H1 (cell line): ENCODE measurements around the gene KCNK7. TPM values are rescaled to one million over a fixed set of nuclear protein-coding genes. Genes with fewer than 3 reads are reported as not detected.
A peak's percentile ranks its signal among the peaks of the same experiment; 100 is the strongest.

Experiments
- CTCF ChIA-PET: fragments of 300-600 bp; sonication (Branson Sonifier 250); formaldehyde crosslinking; loops from one replicate; lab custom pipeline; 2021; ENCODE audit not compliant: partially characterized antibody; lab: Charles Lee
- POLR2A ChIA-PET: fragments of 300-600 bp; sonication (Branson Sonifier 250); formaldehyde crosslinking; loops from one replicate; lab custom pipeline; 2021; ENCODE audit warnings: inconsistent platforms; ENCODE audit not compliant: partially characterized antibody; lab: Charles Lee
- DNase-seq, 2 experiments: peaks; one replicate each; pipeline versions ENCODE4 v3.0.0 to v3.0.0-alpha.2; 2010 to 2022; ENCODE audit warnings: low spot score in 2 of 2, low read depth in 1 of 2, mixed read lengths in 1 of 2
- FAIRE-seq: peaks from 2 replicates; lab custom pipeline; 2011; peaks lifted over from hg19 to GRCh38; lab: Jason Lieb, UNC
- H2AFZ ChIP-seq: 2 replicates; pipeline ENCODE4 v1.8.1; 2012; ENCODE audit warnings: low read length, inconsistent platforms
- H2AK5ac ChIP-seq: 2 replicates; pipeline ENCODE4 v1.6.1; 2013; ENCODE audit warnings: low read depth, low read length
- H2BK120ac ChIP-seq: replicated peaks from 2 replicates; pipeline ENCODE3; 2013; ENCODE audit warnings: low read depth, low read length, inconsistent platforms
- H2BK12ac ChIP-seq: 2 replicates; pipeline ENCODE4 v1.6.1; 2013; ENCODE audit warnings: low read depth, low read length
- H2BK15ac ChIP-seq: 2 replicates; pipeline ENCODE4 v1.6.1; 2013; ENCODE audit warnings: low read length
- H2BK20ac ChIP-seq: 2 replicates; pipeline ENCODE4 v1.6.1; 2013; ENCODE audit warnings: low read length
- H2BK5ac ChIP-seq: 2 replicates; pipeline ENCODE4 v1.6.1; 2013; ENCODE audit warnings: low read depth, low read length
- H3K14ac ChIP-seq: 2 replicates; pipeline ENCODE4 v1.6.1; 2013; ENCODE audit warnings: inconsistent platforms; ENCODE audit not compliant: insufficient read length
- H3K18ac ChIP-seq: 2 replicates; pipeline ENCODE4 v1.6.1; 2013; ENCODE audit warnings: low read length; ENCODE audit errors: extremely low read depth
- H3K23ac ChIP-seq: 2 replicates; pipeline ENCODE4 v1.6.1; 2013; ENCODE audit warnings: inconsistent platforms; ENCODE audit not compliant: insufficient read length
- H3K23me2 ChIP-seq: 2 replicates; pipeline ENCODE4 v1.6.1; 2013; ENCODE audit warnings: low read depth, low read length
- H3K27ac ChIP-seq: 2 replicates; pipeline ENCODE4 v1.6.1; 2011; ENCODE audit warnings: low read depth, low read length, inconsistent platforms
- H3K27me3 ChIP-seq, 4 experiments: replicated peaks in 1 of 4; 1 replicate in 1 of 4; 2 replicates in 3 of 4; pipeline versions ENCODE4 v1.6.1 to v1.8.1; 2011 to 2013; ENCODE audit warnings: low read length in 3 of 4, mild to moderate bottlenecking in 3 of 4, inconsistent platforms in 2 of 4, mixed read lengths in 2 of 4, moderate library complexity in 1 of 4; ENCODE audit not compliant: control insufficient read depth in 3 of 4, insufficient read depth in 3 of 4; ENCODE audit errors: extremely low read depth in 1 of 4
- H3K36me3 ChIP-seq, 4 experiments: 2 replicates each; pipeline versions ENCODE4 v1.6.1 to v1.8.1; 2011 to 2013; ENCODE audit warnings: mild to moderate bottlenecking in 4 of 4, low read length in 3 of 4, moderate library complexity in 2 of 4, control low read depth in 1 of 4, inconsistent platforms in 1 of 4; ENCODE audit not compliant: insufficient read depth in 4 of 4, control insufficient read depth in 2 of 4
- H3K4ac ChIP-seq: replicated peaks from 2 replicates; pipeline ENCODE3; 2013; ENCODE audit warnings: low read length, low read depth, mixed read lengths, inconsistent platforms; ENCODE audit not compliant: insufficient read length
- H3K4me1 ChIP-seq, 4 experiments: replicated peaks in 1 of 4; 1 replicate in 1 of 4; 2 replicates in 3 of 4; pipeline versions ENCODE4 v1.6.1 to v1.8.1; 2011 to 2013; ENCODE audit warnings: low read length in 3 of 4, inconsistent platforms in 2 of 4, mixed read lengths in 1 of 4; ENCODE audit not compliant: insufficient read depth in 4 of 4, control insufficient read depth in 3 of 4
- H3K4me2 ChIP-seq, 2 experiments: 2 replicates each; pipeline versions ENCODE4 v1.6.1 to v1.8.1; 2011 to 2013; ENCODE audit warnings: low read depth in 2 of 2, low read length in 2 of 2, control low read depth in 1 of 2, inconsistent platforms in 1 of 2, mild to moderate bottlenecking in 1 of 2; ENCODE audit not compliant: insufficient read depth in 1 of 2
- H3K4me3 ChIP-seq, 4 experiments: fragments of 200-600, 300-600 bp in 1 of 4; sonication (generic), shearing (Covaris generic), sonication (Bioruptor Twin) in 1 of 4; 2 replicates each; pipeline versions ENCODE4 v1.5.1 to v1.8.1; 2011 to 2016; ENCODE audit warnings: low read length in 4 of 4, low read depth in 3 of 4, control low read depth in 2 of 4, inconsistent platforms in 2 of 4, mild to moderate bottlenecking in 2 of 4, mixed read lengths in 1 of 4, moderate library complexity in 1 of 4; ENCODE audit not compliant: insufficient read depth in 2 of 4; ENCODE audit errors: extremely low read depth in 1 of 4
- H3K56ac ChIP-seq: replicated peaks from 2 replicates; pipeline ENCODE3; 2013; ENCODE audit warnings: low read depth, mild to moderate bottlenecking, mixed read lengths, low read length, inconsistent platforms; ENCODE audit not compliant: insufficient read length
- H3K79me1 ChIP-seq: 2 replicates; pipeline ENCODE4 v1.6.1; 2013; ENCODE audit warnings: low read depth, low read length, control low read depth
- H3K79me2 ChIP-seq, 2 experiments: 2 replicates each; pipeline versions ENCODE4 v1.6.1 to v1.8.1; 2012 to 2013; ENCODE audit warnings: low read length in 2 of 2, mild to moderate bottlenecking in 2 of 2, inconsistent platforms in 1 of 2; ENCODE audit not compliant: insufficient read depth in 2 of 2, control insufficient read depth in 1 of 2
- H3K9ac ChIP-seq, 4 experiments: replicated peaks in 1 of 4; 1 replicate in 1 of 4; 2 replicates in 3 of 4; pipeline versions ENCODE4 v1.6.1 to v1.8.1; 2011 to 2013; ENCODE audit warnings: low read depth in 3 of 4, low read length in 3 of 4, control low read depth in 2 of 4, mild to moderate bottlenecking in 2 of 4, moderate library complexity in 2 of 4, inconsistent platforms in 1 of 4; ENCODE audit errors: extremely low read depth in 1 of 4
- H3K9me3 ChIP-seq, 2 experiments: 2 replicates each; pipeline versions ENCODE4 v1.6.1 to v1.8.1; 2012 to 2013; ENCODE audit warnings: mild to moderate bottlenecking in 2 of 2, moderate library complexity in 2 of 2, control low read depth in 1 of 2, inconsistent platforms in 1 of 2, low read depth in 1 of 2, low read length in 1 of 2, mixed read lengths in 1 of 2; ENCODE audit not compliant: insufficient read depth in 2 of 2
- H4K20me1 ChIP-seq, 2 experiments: replicated peaks in 1 of 2; 2 replicates each; pipeline versions ENCODE3 to v1.8.1; 2011 to 2013; ENCODE audit warnings: inconsistent platforms in 2 of 2, low read length in 2 of 2, mild to moderate bottlenecking in 1 of 2; ENCODE audit not compliant: insufficient read depth in 2 of 2, control insufficient read depth in 1 of 2
- H4K5ac ChIP-seq: 2 replicates; pipeline ENCODE4 v1.6.1; 2013; ENCODE audit warnings: low read length, low read depth, mixed read lengths, inconsistent platforms; ENCODE audit not compliant: insufficient read length
- H4K8ac ChIP-seq: 2 replicates; pipeline ENCODE4 v1.8.0; 2013; ENCODE audit warnings: mild to moderate bottlenecking, moderate library complexity, low read length, inconsistent platforms; ENCODE audit not compliant: insufficient read depth; ENCODE audit errors: extremely low read depth
- H4K91ac ChIP-seq: replicated peaks from 2 replicates; pipeline ENCODE3; 2013; ENCODE audit warnings: low read length, mixed read lengths, inconsistent platforms; ENCODE audit not compliant: insufficient read length
- BRCA1 ChIP-seq: IDR thresholded peaks from 2 replicates; pipeline ENCODE4 v1.6.1; 2012; ENCODE audit warnings: low read depth, low read length, improper control_type of control experiment
- CHD2 ChIP-seq: IDR thresholded peaks from 2 replicates; pipeline ENCODE4 v1.6.1; 2012; ENCODE audit warnings: low read length, improper control_type of control experiment
- CTBP2 ChIP-seq: IDR thresholded peaks from 2 replicates; pipeline ENCODE4 v1.7.0; 2011; ENCODE audit warnings: borderline replicate concordance, mild to moderate bottlenecking, moderate library complexity, mixed read lengths, low read length; ENCODE audit not compliant: insufficient read depth, insufficient read length
- EZH2 ChIP-seq: fragments of 200-600 bp; sonication (generic); IDR thresholded peaks from 2 replicates; pipeline ENCODE4 v1.7.1; 2012; ENCODE audit warnings: low read depth, mild to moderate bottlenecking, moderate library complexity, low read length, inconsistent platforms; ENCODE audit not compliant: severe bottlenecking
- MAX ChIP-seq: IDR thresholded peaks from 2 replicates; pipeline ENCODE4 v1.6.1; 2012; ENCODE audit warnings: inconsistent platforms
- NANOG ChIP-seq: IDR thresholded peaks from 2 replicates; pipeline ENCODE4 v1.6.1; 2011; ENCODE audit warnings: low read length, low read depth, mild to moderate bottlenecking, inconsistent platforms; ENCODE audit not compliant: insufficient read depth, poor library complexity, severe bottlenecking
- POLR2AphosphoS5 ChIP-seq: IDR thresholded peaks from 2 replicates; pipeline ENCODE4 v1.6.1; 2011; ENCODE audit warnings: low read depth, low read length
- POU5F1 ChIP-seq: IDR thresholded peaks from 2 replicates; pipeline ENCODE4 v1.6.1; 2011; ENCODE audit warnings: low read depth, mild to moderate bottlenecking, low read length, moderate library complexity
- RFX5 ChIP-seq: IDR thresholded peaks from 2 replicates; pipeline ENCODE4 v1.6.1; 2011; ENCODE audit warnings: low read depth, low read length, improper control_type of control experiment, borderline replicate concordance
- SP4 ChIP-seq: IDR thresholded peaks from 2 replicates; pipeline ENCODE4 v1.6.1; 2012; ENCODE audit warnings: low read length, inconsistent platforms
- SUZ12 ChIP-seq: fragments of 200-600 bp; sonication (generic); IDR thresholded peaks from 2 replicates; pipeline ENCODE4 v1.6.1; 2012; ENCODE audit warnings: mild to moderate bottlenecking, inconsistent platforms, low read length, moderate library complexity, mixed read lengths
- TCF12 ChIP-seq: IDR thresholded peaks from 2 replicates; pipeline ENCODE4 v1.6.1; 2011; ENCODE audit warnings: low read depth, mild to moderate bottlenecking, low read length
- WGBS, 2 experiments: shearing (Covaris generic) in 1 of 2; methylation state at CpG; one replicate each; pipeline versions ENCODE4 v1.1.6 to v1.1.7; 2013 to 2015; ENCODE audit warnings: low lambda C conversion rate in 2 of 2, mixed read lengths in 2 of 2, inconsistent platforms in 1 of 2, low coverage in 1 of 2, missing lambda C conversion rate in 1 of 2; ENCODE audit not compliant: insufficient replicate concordance in 2 of 2, insufficient coverage in 1 of 2, insufficient read length in 1 of 2; ENCODE audit errors: extremely low coverage in 1 of 2, missing lambda C conversion rate in 1 of 2; 5-methylcytosine and 5-hydroxymethylcytosine counted together
- polyA plus RNA-seq, 7 experiments: library from polyadenylated mRNA; depleted of rRNA in 3 of 7; stranded (reverse) in 5 of 7; unstranded in 2 of 7; fragments of >200 nt in 5 of 7; fragments of 200-250 nt in 2 of 7; gene quantifications; 1 replicate in 5 of 7; 2 replicates in 1 of 7; 4 replicates in 1 of 7; pipeline versions ENCODE4 v1.2.1 to v1.2.3, GENCODE V29; 2011 to 2013; ENCODE audit warnings: missing spikeins in 2 of 7, mixed read lengths in 2 of 7
- total RNA-seq: library from RNA; stranded (reverse); fragmentation: NEBNext Ultra II Directional; extraction: Animal tissue kit (Norgen Biotek cat#: 25700); gene quantifications from 2 replicates; pipeline ENCODE4 v1.2.1, GENCODE V29; 2021

KCNK7 gene
- total and polyA plus RNA-seq, 2 of the 8 experiments (the other 6 are each of a cell fraction or from before 2014, with no cell fraction given), result 0.74 to 1.0 TPM

DNA sequence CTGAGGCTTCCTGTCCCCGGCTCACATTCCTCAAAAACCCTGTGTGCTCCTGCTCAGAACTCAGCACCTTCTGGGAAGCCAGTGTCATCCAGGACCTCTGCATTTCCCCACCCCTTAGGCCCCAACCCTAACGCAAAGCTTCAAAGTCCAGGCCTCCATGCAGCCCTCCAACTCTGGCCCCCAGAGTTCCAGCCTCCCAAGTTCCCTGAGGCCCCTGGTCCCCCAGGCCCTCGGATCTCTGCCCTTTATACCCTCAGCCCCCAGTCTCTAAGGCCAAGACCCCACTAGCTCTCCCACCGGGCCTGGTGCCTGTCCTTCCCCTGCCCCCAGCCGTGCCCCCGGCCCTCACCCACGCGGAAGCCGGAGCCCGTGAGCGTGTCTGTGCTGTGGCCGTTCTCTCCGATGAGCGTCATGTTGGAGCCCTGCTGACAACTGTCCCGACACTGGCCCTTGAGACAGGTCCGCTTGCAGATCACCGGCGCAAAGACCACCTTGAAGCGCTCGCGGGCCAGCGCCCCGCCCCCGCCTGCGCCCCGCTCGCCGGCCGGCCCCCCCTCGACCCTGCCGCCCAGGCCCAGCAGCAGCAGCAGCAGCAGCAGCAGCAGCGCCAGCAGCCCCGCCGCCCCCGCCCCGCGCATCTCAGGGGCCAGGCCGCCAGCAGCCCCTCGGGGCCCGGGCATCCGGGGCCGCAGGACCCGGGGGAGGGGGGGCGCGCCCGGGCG is 38.2 kb downstream of the KCNK7 start:
- WGBS, 2 experiments, result 40% methylated on average over 15 of the region's 47 CpGs; no CpG with 5 or more reads in 1 of the 2 experiments
- no peak for FAIRE-seq
- no peak overlapping the region for H2AFZ ChIP-seq
- TF ChIP-seq CHD2 (no peak), CTBP2 (no peak), BRCA1 (no peak), MAX (no peak), SP4 (no peak), SUZ12 (no peak), EZH2 (no peak), POLR2AphosphoS5 (no peak), NANOG (no peak), TCF12 (no peak), RFX5 (no peak), POU5F1 (no peak)

More for the DNA sequence above, 38.2 kb downstream of the KCNK7 start:
- H4K20me1 ChIP-seq, result peaks cover 0 to 1% of the 10 kb centered on the region in 2 experiments
- peak overlapping the region; percentile 20; the same call in 1 of the 2 replicates for H4K8ac ChIP-seq
- H3K4me1 ChIP-seq, result peaks cover 0 to 58% (median 44%) of the 10 kb centered on the region in 4 experiments; a peak in 6 of 7 replicates
- ChIA-PET POLR2A (interaction anchor here (0.6 to 1.6 kb wide), 7 partner anchors 9 to 56 kb away, joined by 3 to 5 read pairs (median 3); partner anchors contain the start of gene SCYL1), CTCF (interaction anchor here (1.0 to 6.9 kb wide), 9 partner anchors 11 to 78 kb away, joined by 3 to 78 read pairs (median 5); partner anchors contain the start of genes FAM89B and ZNRD2)
- H3K9me3 ChIP-seq, result no peaks in the 10 kb centered on the region
- peaks cover 0 to 32% (median 22%) of the 10 kb centered on the region in 4 experiments; a peak in 5 of 7 replicates for H3K27me3 ChIP-seq
- no peak overlapping the region for H3K9ac ChIP-seq
- H3K23ac ChIP-seq, result no peak overlapping the region
- H2BK5ac ChIP-seq, result no peak overlapping the region; the same call in 1 of the 2 replicates
- H3K18ac ChIP-seq, result no peak overlapping the region
- no peak overlapping the region for H2AK5ac ChIP-seq
- no peaks in the 10 kb centered on the region for H3K36me3 ChIP-seq
- H2BK20ac ChIP-seq, result no peak overlapping the region
- no peaks in the 10 kb centered on the region for H3K79me1 ChIP-seq
- H3K4me3 ChIP-seq, result peak overlapping the region; percentile 15 to 77 (median 36); a peak in 5 of 8 replicates
- H4K91ac ChIP-seq, result peak overlapping the region; percentile 18
- no peak overlapping the region for H3K56ac ChIP-seq
- no peaks in the 10 kb centered on the region for H3K79me2 ChIP-seq
- DNase-seq, result no peak
- H3K14ac ChIP-seq, result no peak overlapping the region
- H2BK12ac ChIP-seq, result 0 out of 2 replicates have a peak overlapping the region, but pooled peaks have one; percentile 27
- no peak overlapping the region for H2BK120ac ChIP-seq
- H3K23me2 ChIP-seq, result peaks cover 10% of the 10 kb centered on the region; the same call in 1 of the 2 replicates
- peak overlapping the region; percentile 62 to 84 for H3K4me2 ChIP-seq
- H3K27ac ChIP-seq, result no peak overlapping the region
- H4K5ac ChIP-seq, result no peak overlapping the region
- H2BK15ac ChIP-seq, result peak overlapping the region; percentile 46; the same call in 1 of the 2 replicates
- H3K4ac ChIP-seq, result no peak overlapping the region
